Colonic mucosa (tissue), 4 donors: ENCODE results near the gene COL21A1. TPM values are rescaled to one million over a fixed set of nuclear protein-coding genes. Genes with fewer than 3 reads are reported as not detected.

ENCODE experiments used
- DNase-seq: peaks from one replicate; pipeline ENCODE4 v3.0.0-alpha.2; 2020
- H3K27ac ChIP-seq: fragments of 200-600 bp; one replicate; pipeline ENCODE4 v1.8.0; 2021
- H3K27me3 ChIP-seq: fragments of 200-600 bp; one replicate; pipeline ENCODE4 v1.8.0; 2021
- H3K36me3 ChIP-seq: fragments of 200-600 bp; one replicate; pipeline ENCODE4 v1.8.0; 2021
- H3K4me1 ChIP-seq: fragments of 200-600 bp; one replicate; pipeline ENCODE4 v1.8.0; 2021; ENCODE audit warnings: mild to moderate bottlenecking
- H3K4me3 ChIP-seq: fragments of 200-600 bp; one replicate; pipeline ENCODE4 v1.8.0; 2021
- H3K9ac ChIP-seq, 2 donors: one replicate each; pipeline ENCODE4 v1.7.0; 2013; ENCODE audit warnings: control low read depth in 2 of 2, low read depth in 2 of 2, low read length in 2 of 2
- H3K9me3 ChIP-seq: fragments of 200-600 bp; one replicate; pipeline ENCODE4 v1.8.0; 2021
- intact Hi-C: fragments of 100-400 bp; cut with DNase I; formaldehyde crosslinking; loops from one replicate; pipeline ENCODE4 v1.14.1; 2022
- total RNA-seq, 2 donors: library from RNA; stranded (reverse); fragmentation: NEBNext Ultra II Directional in 1 of 2; extraction: Animal tissue kit (Norgen Biotek cat#: 25700) in 1 of 2; gene quantifications; one replicate each; pipeline ENCODE4 v1.2.1, GENCODE V29; 2021
- TF ChIP-seq, protein P1 (sequence below): fragments of 200-600 bp; IDR thresholded peaks from one replicate; pipeline ENCODE4 v1.8.0; 2022; ENCODE audit warnings: antibody characterized with exemption, mild to moderate bottlenecking
- donor health status: healthy.
- donor health status: DM: no; HTN: no; CAD: no.
- donor health status: DM: no; HTN: no; CAD: no.

COL21A1 gene
- total RNA-seq, 2 donors from 2014 or later, result 0.79 to 1.9 TPM

DNA sequence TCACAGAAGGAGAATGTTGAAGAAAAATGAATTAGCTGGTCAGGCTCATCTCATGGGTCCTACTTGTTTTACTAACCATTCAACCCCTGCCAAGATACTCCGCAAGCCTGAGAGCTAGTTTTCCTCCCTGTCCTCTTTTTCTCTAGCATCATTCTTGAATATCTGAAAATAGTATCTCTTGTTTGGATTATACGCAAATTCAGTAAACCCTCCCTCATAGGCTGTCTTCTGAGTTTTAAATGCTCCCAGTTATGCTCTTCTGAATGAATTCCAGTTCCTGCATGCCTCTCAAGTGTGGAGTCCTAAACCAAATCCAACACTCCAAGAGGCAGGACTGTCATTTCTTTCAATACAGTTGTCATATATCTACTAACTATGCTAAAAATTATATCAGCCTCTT is 99.6 kb downstream of the COL21A1 start:
- Histone ChIP-seq H3K36me3 (no peaks in the 10 kb centered on the region), H3K9ac (no peak overlapping the region), H3K9me3 (no peaks in the 10 kb centered on the region), H3K27me3 (no peaks in the 10 kb centered on the region), H3K27ac (no peak overlapping the region), H3K4me3 (no peak overlapping the region), H3K4me1 (no peaks in the 10 kb centered on the region)
- intact Hi-C loops, result no loop called here
- DNase-seq, result no peak
- TF ChIP-seq, protein P1, sequence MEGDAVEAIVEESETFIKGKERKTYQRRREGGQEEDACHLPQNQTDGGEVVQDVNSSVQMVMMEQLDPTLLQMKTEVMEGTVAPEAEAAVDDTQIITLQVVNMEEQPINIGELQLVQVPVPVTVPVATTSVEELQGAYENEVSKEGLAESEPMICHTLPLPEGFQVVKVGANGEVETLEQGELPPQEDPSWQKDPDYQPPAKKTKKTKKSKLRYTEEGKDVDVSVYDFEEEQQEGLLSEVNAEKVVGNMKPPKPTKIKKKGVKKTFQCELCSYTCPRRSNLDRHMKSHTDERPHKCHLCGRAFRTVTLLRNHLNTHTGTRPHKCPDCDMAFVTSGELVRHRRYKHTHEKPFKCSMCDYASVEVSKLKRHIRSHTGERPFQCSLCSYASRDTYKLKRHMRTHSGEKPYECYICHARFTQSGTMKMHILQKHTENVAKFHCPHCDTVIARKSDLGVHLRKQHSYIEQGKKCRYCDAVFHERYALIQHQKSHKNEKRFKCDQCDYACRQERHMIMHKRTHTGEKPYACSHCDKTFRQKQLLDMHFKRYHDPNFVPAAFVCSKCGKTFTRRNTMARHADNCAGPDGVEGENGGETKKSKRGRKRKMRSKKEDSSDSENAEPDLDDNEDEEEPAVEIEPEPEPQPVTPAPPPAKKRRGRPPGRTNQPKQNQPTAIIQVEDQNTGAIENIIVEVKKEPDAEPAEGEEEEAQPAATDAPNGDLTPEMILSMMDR, result no peak

DNA sequence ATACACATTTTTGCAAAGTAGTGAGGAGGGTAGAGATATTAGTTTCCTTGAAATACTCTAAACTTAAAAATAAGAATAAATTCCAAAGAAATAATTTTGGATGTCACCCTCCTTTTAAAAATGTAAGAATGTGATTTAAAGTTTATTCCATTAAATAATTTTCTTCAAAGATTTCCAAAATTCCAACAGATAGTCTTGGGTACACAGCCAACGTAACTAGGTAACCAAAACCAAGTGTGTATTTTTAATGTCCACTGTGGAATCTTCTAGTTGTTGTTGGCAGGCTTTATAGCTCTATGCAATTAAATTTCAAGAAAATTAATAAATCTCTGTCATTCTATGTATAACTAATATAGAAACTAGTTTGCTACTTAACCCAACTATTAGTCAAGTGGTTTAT is 101.3 kb downstream of the COL21A1 start:
- Histone ChIP-seq H3K27me3 (no peaks in the 10 kb centered on the region), H3K9ac (no peak overlapping the region), H3K4me1 (no peaks in the 10 kb centered on the region), H3K9me3 (no peaks in the 10 kb centered on the region), H3K27ac (no peak overlapping the region), H3K4me3 (no peak overlapping the region), H3K36me3 (no peaks in the 10 kb centered on the region)
- intact Hi-C loops, result no loop called here
- TF ChIP-seq, protein P1, result no peak
- no peak for DNase-seq

DNA sequence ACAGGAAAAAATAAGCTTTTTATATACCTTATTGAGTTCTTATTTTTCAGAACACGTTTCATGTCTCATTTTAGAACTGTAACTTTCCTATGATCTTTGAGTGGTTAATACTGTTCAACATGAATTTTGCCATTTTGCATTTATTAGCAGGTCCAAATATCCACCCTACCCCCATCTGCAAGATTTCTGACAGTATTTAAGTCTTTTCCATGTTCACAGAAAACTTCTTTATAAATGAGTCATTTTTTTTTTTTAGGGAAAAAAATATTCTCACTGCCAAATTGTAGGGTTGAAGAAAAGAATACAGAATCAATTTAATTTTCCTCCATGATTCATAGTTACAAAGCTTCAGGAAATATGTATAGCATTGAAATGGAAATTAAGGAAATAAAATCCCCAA is 101.8 kb downstream of the COL21A1 start:
- intact Hi-C loops, result no loop called here
- Histone ChIP-seq H3K36me3 (no peaks in the 10 kb centered on the region), H3K4me3 (no peak overlapping the region), H3K9me3 (no peaks in the 10 kb centered on the region), H3K27ac (no peak overlapping the region), H3K27me3 (no peaks in the 10 kb centered on the region), H3K9ac (no peak overlapping the region), H3K4me1 (no peaks in the 10 kb centered on the region)
- DNase-seq, result no peak
- TF ChIP-seq, protein P1, result no peak

DNA sequence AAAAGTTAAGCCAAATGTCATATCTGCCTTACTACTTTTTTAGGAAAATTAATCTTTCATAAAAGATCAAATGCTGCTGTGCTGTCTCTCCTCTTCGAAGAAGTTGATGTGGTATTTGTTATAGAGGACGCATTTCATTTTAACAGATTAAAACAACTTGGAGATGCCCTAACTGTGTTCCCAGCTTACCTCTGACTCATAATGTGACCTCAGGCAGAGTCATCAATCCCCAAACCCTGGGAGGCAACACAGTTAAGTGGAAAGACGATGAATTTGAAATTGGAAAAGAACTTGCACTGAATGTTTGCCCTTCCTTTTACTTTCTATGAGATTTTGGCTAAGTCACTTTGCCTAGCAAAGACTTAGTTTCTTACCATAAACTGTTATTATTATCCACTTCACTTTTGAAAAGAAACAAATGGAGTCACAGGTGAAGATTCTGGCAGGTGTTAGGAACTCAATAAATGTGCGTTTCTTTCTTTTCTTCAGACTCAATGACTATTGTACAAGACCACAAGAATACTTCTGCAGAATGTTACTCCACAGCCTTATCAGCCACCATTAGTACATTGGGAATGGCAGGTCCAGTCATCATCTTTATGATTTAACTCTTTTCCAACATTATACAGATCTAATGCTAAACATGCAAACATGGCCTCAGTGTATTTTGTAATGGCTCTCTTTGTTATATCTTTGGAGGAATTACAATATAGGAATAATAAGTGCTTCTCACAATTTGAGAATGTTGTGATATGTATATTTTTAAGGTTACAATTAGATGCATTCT is 102.6 kb downstream of the COL21A1 start:
- no peaks in the 10 kb centered on the region for H3K4me1 ChIP-seq
- H3K36me3 ChIP-seq, result no peaks in the 10 kb centered on the region

DNA sequence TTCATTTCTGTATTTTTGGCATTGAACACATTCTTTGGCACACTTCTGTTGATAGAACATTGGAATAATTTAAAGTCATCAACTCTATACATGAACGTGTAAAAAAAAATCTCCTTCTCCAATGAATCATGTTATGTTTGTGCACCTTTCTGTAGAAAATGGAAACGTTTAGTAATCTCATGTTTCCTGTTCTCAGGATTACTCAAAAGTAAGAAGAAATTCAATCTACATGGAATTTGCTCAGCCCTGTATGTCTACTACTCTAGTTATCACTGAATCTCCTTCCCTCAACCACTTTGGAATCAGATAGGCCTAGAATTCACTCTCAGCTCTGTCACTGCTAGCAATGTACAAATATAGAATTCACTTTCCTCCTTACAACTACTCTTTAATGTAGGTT is 103.6 kb downstream of the COL21A1 start:
- H3K4me3 ChIP-seq, result no peak overlapping the region
- intact Hi-C loops, result no loop called here
- H3K27ac ChIP-seq, result no peak overlapping the region
- TF ChIP-seq, protein P1, result no peak
- no peaks in the 10 kb centered on the region for H3K27me3 ChIP-seq
- H3K36me3 ChIP-seq, result no peaks in the 10 kb centered on the region
- H3K9ac ChIP-seq, result no peak overlapping the region
- no peaks in the 10 kb centered on the region for H3K9me3 ChIP-seq
- DNase-seq, result no peak
- H3K4me1 ChIP-seq, result no peaks in the 10 kb centered on the region

More for the DNA sequence above, 102.6 kb downstream of the COL21A1 start:
- Histone ChIP-seq H3K9me3 (no peaks in the 10 kb centered on the region), H3K27me3 (no peaks in the 10 kb centered on the region), H3K9ac (no peak overlapping the region), H3K4me3 (no peak overlapping the region), H3K27ac (no peak overlapping the region)
- TF ChIP-seq, protein P1, result no peak
- intact Hi-C loops, result no loop called here
- DNase-seq, result no peak
